ENCODE results near the gene MGLL.

MGLL gene

GRCh38 chr3:127790882-127791183, 31.5 kb downstream of the MGLL start:
- no peaks in the 10 kb centered on the region for H3K9me3 ChIP-seq (ENCODE audit: insufficient read depth, low read depth, low read length)
- H2BK5ac ChIP-seq (ENCODE audit: low read depth, low read length, poor library complexity) = peak overlapping the region; percentile 14
- H4K91ac ChIP-seq (ENCODE audit: low read depth, low read length) = peak overlapping the region; percentile 71
- peak overlapping the region; percentile 25 for H2AK5ac ChIP-seq (ENCODE audit: low read length)
- H2AFZ ChIP-seq (ENCODE audit: insufficient read depth, low read length, poor library complexity) = no peak overlapping the region
- no peak for DNase-seq
- H3K4me1 ChIP-seq (ENCODE audit: control insufficient read depth in 1 of 2, insufficient read depth in 2 of 2, low read length in 2 of 2) = peaks cover 12 to 15% of the 10 kb centered on the region in 2 experiments
- no peaks in the 10 kb centered on the region for H3K36me3 ChIP-seq (ENCODE audit: control insufficient read depth in 1 of 2, insufficient read depth in 2 of 2, low read length in 2 of 2)
- no peak overlapping the region for H3K4me2 ChIP-seq (ENCODE audit: low read length)
- H2BK120ac ChIP-seq (ENCODE audit: insufficient read depth, low read length, poor library complexity) = peak overlapping the region; percentile 76
- H3K4ac ChIP-seq (ENCODE audit: low read depth, low read length) = no peak overlapping the region
- H4K12ac ChIP-seq (ENCODE audit: low read depth, low read length) = no peak overlapping the region
- WGBS (ENCODE audit: extremely low coverage, insufficient coverage, insufficient read length) = no CpG with 5 or more reads among the region's 7 CpGs
- H4K8ac ChIP-seq (ENCODE audit: low read depth, low read length) = peak overlapping the region; percentile 41
- peak overlapping the region; percentile 70 for H2BK12ac ChIP-seq (ENCODE audit: low read length)
- H3K23ac ChIP-seq (ENCODE audit: low read length) = no peak overlapping the region
- H3K27ac ChIP-seq (ENCODE audit: low read depth, low read length) = peak overlapping the region; percentile 43
- no peaks in the 10 kb centered on the region for H3K79me2 ChIP-seq (ENCODE audit: control insufficient read depth, insufficient read depth, low read length, poor library complexity)
- peaks cover 9% of the 10 kb centered on the region for H3K79me1 ChIP-seq (ENCODE audit: low read length)
- no peaks in the 10 kb centered on the region for H3K27me3 ChIP-seq (ENCODE audit: insufficient read depth, low read length)
- H3K18ac ChIP-seq (ENCODE audit: low read length) = peak overlapping the region; percentile 70
- H3K14ac ChIP-seq (ENCODE audit: low read length) = peak overlapping the region; percentile 78
- H3K9ac ChIP-seq (ENCODE audit: low read length) = no peak overlapping the region
- no peak overlapping the region for H3K4me3 ChIP-seq (ENCODE audit: low read depth, low read length)

GRCh38 chr3:127789990-127790881, 32.1 kb downstream of the MGLL start:
- H3K18ac ChIP-seq (ENCODE audit: low read length) = peak overlapping the region; percentile 70
- no peak overlapping the region for H4K12ac ChIP-seq (ENCODE audit: low read depth, low read length)
- peaks cover 12 to 15% of the 10 kb centered on the region in 2 experiments for H3K4me1 ChIP-seq (ENCODE audit: control insufficient read depth in 1 of 2, insufficient read depth in 2 of 2, low read length in 2 of 2)
- no CpG with 5 or more reads among the region's 19 CpGs for WGBS (ENCODE audit: extremely low coverage, insufficient coverage, insufficient read length)
- H3K4me2 ChIP-seq (ENCODE audit: low read length) = no peak overlapping the region
- peak overlapping the region; percentile 71 for H4K91ac ChIP-seq (ENCODE audit: low read depth, low read length)
- peak overlapping the region; percentile 70 for H2BK12ac ChIP-seq (ENCODE audit: low read length)
- H3K79me2 ChIP-seq (ENCODE audit: control insufficient read depth, insufficient read depth, low read length, poor library complexity) = no peaks in the 10 kb centered on the region
- peak overlapping the region; percentile 25 for H2AK5ac ChIP-seq (ENCODE audit: low read length)
- H3K9me3 ChIP-seq (ENCODE audit: insufficient read depth, low read depth, low read length) = no peaks in the 10 kb centered on the region
- H3K4me3 ChIP-seq (ENCODE audit: low read depth, low read length) = no peak overlapping the region
- no peaks in the 10 kb centered on the region for H3K27me3 ChIP-seq (ENCODE audit: insufficient read depth, low read length)
- no peak overlapping the region for H3K9ac ChIP-seq (ENCODE audit: low read length)
- H3K36me3 ChIP-seq (ENCODE audit: control insufficient read depth in 1 of 2, insufficient read depth in 2 of 2, low read length in 2 of 2) = no peaks in the 10 kb centered on the region
- H3K4ac ChIP-seq (ENCODE audit: low read depth, low read length) = no peak overlapping the region
- H2BK120ac ChIP-seq (ENCODE audit: insufficient read depth, low read length, poor library complexity) = peak overlapping the region; percentile 76
- H3K23ac ChIP-seq (ENCODE audit: low read length) = no peak overlapping the region
- DNase-seq = peak; percentile 49 to 70
- H3K14ac ChIP-seq (ENCODE audit: low read length) = peak overlapping the region; percentile 78
- no peak overlapping the region for H2BK5ac ChIP-seq (ENCODE audit: low read depth, low read length, poor library complexity)
- H3K79me1 ChIP-seq (ENCODE audit: low read length) = peaks cover 9% of the 10 kb centered on the region
- peak overlapping the region; percentile 10 for H2AFZ ChIP-seq (ENCODE audit: insufficient read depth, low read length, poor library complexity)
- H4K8ac ChIP-seq (ENCODE audit: low read depth, low read length) = peak overlapping the region; percentile 41
- H3K27ac ChIP-seq (ENCODE audit: low read depth, low read length) = peak overlapping the region; percentile 43

- Histone ChIP-seq H3K14ac (ENCODE audit: low read length) (no peak overlapping the region), H3K4ac (ENCODE audit: low read depth, low read length) (no peak overlapping the region), H3K18ac (ENCODE audit: low read length) (no peak overlapping the region), H2AK5ac (ENCODE audit: low read length) (no peak overlapping the region), H4K12ac (ENCODE audit: low read depth, low read length) (no peak overlapping the region), H3K79me2 (ENCODE audit: control insufficient read depth, insufficient read depth, low read length, poor library complexity) (no peaks in the 10 kb centered on the region), H3K36me3 (ENCODE audit: control insufficient read depth in 1 of 2, insufficient read depth in 2 of 2, low read length in 2 of 2) (no peaks in the 10 kb centered on the region), H3K9ac (ENCODE audit: low read length) (no peak overlapping the region), H3K27me3 (ENCODE audit: insufficient read depth, low read length) (no peaks in the 10 kb centered on the region), H3K4me2 (ENCODE audit: low read length) (no peak overlapping the region), H3K9me3 (ENCODE audit: insufficient read depth, low read depth, low read length) (no peaks in the 10 kb centered on the region), H2BK120ac (ENCODE audit: insufficient read depth, low read length, poor library complexity) (no peak overlapping the region), H3K4me3 (ENCODE audit: low read depth, low read length) (no peak overlapping the region), H2BK12ac (ENCODE audit: low read length) (no peak overlapping the region), H3K23ac (ENCODE audit: low read length) (no peak overlapping the region), H4K91ac (ENCODE audit: low read depth, low read length) (no peak overlapping the region), H4K8ac (ENCODE audit: low read depth, low read length) (no peak overlapping the region), H3K79me1 (ENCODE audit: low read length) (peaks cover 9% of the 10 kb centered on the region), H3K4me1 (ENCODE audit: control insufficient read depth in 1 of 2, insufficient read depth in 2 of 2, low read length in 2 of 2) (peaks cover 12 to 15% of the 10 kb centered on the region in 2 experiments), H2AFZ (ENCODE audit: insufficient read depth, low read length, poor library complexity) (peak overlapping the region; percentile 17), H2BK5ac (ENCODE audit: low read depth, low read length, poor library complexity) (no peak overlapping the region), H3K27ac (ENCODE audit: low read depth, low read length) (no peak overlapping the region)
- no CpG with 5 or more reads among the region's 5 CpGs for WGBS (ENCODE audit: extremely low coverage, insufficient coverage, insufficient read length)
- no peak for DNase-seq
Measured at GRCh38 chr3:127789051-127789450, 33.3 kb downstream of the MGLL start.

GRCh38 chr3:127788451-127788909, 33.8 kb downstream of the MGLL start:
- Histone ChIP-seq H2BK12ac (ENCODE audit: low read length) (no peak overlapping the region), H3K27ac (ENCODE audit: low read depth, low read length) (no peak overlapping the region), H3K4me1 (ENCODE audit: control insufficient read depth in 1 of 2, insufficient read depth in 2 of 2, low read length in 2 of 2) (peaks cover 12 to 15% of the 10 kb centered on the region in 2 experiments), H3K23ac (ENCODE audit: low read length) (no peak overlapping the region), H4K8ac (ENCODE audit: low read depth, low read length) (no peak overlapping the region), H4K12ac (ENCODE audit: low read depth, low read length) (no peak overlapping the region), H2BK5ac (ENCODE audit: low read depth, low read length, poor library complexity) (no peak overlapping the region), H3K79me2 (ENCODE audit: control insufficient read depth, insufficient read depth, low read length, poor library complexity) (no peaks in the 10 kb centered on the region), H3K27me3 (ENCODE audit: insufficient read depth, low read length) (no peaks in the 10 kb centered on the region), H3K4me2 (ENCODE audit: low read length) (no peak overlapping the region), H2AK5ac (ENCODE audit: low read length) (no peak overlapping the region), H2BK120ac (ENCODE audit: insufficient read depth, low read length, poor library complexity) (no peak overlapping the region), H3K14ac (ENCODE audit: low read length) (no peak overlapping the region), H3K9ac (ENCODE audit: low read length) (no peak overlapping the region), H2AFZ (ENCODE audit: insufficient read depth, low read length, poor library complexity) (no peak overlapping the region), H4K91ac (ENCODE audit: low read depth, low read length) (no peak overlapping the region), H3K9me3 (ENCODE audit: insufficient read depth, low read depth, low read length) (no peaks in the 10 kb centered on the region), H3K79me1 (ENCODE audit: low read length) (peaks cover 9% of the 10 kb centered on the region), H3K36me3 (ENCODE audit: control insufficient read depth in 1 of 2, insufficient read depth in 2 of 2, low read length in 2 of 2) (no peaks in the 10 kb centered on the region), H3K4ac (ENCODE audit: low read depth, low read length) (no peak overlapping the region), H3K18ac (ENCODE audit: low read length) (no peak overlapping the region), H3K4me3 (ENCODE audit: low read depth, low read length) (no peak overlapping the region)
- no peak for DNase-seq
- WGBS (ENCODE audit: extremely low coverage, insufficient coverage, insufficient read length) = no CpG with 5 or more reads among the region's 9 CpGs

All from trophoblast cell (in vitro differentiated cells and primary cell).